SK-N-SH (cell line): Measurements from ENCODE around the gene FMN2. TPM values are rescaled to one million over a fixed set of nuclear protein-coding genes. Genes with fewer than 3 reads are reported as not detected.

ENCODE experiments used
- CTCF ChIA-PET: fragments of 300-600, 350-600 bp; formaldehyde crosslinking; extraction: SDS; loops from one replicate; lab custom pipeline; 2021; lab: Yijun Ruan, JAX
- POLR2A ChIA-PET: fragments of 350-600 bp; sonication (Branson Sonifier 250); formaldehyde crosslinking; extraction: SDS; loops from one replicate; lab custom pipeline; 2020; ENCODE audit warnings: antibody characterized with exemption, inconsistent platforms; lab: Yijun Ruan, JAX
- DNase-seq: peaks from one replicate; pipeline ENCODE4 v3.0.0; 2012
- H2AFZ ChIP-seq: fragments of 200-600 bp; sonication (generic); 2 replicates; pipeline ENCODE4 v1.8.1; 2016; ENCODE audit warnings: antibody characterized with exemption, mild to moderate bottlenecking, low read depth
- H3F3A ChIP-seq: fragments of 200-600 bp; sonication (generic); replicated peaks from 2 replicates; pipeline ENCODE3; 2016; ENCODE audit warnings: antibody characterized with exemption, mild to moderate bottlenecking; ENCODE audit not compliant: insufficient read depth
- H3K27ac ChIP-seq, 2 experiments: fragments of 200-500 bp in 1 of 2; fragments of 200-600 bp in 1 of 2; sonication (Bioruptor generic) in 1 of 2; sonication (generic), shearing (Covaris generic) in 1 of 2; 2 replicates each; pipeline versions ENCODE4 v1.5.1 to v1.6.1; 2014 to 2016; ENCODE audit warnings: low read depth in 2 of 2, inconsistent platforms in 1 of 2, low read length in 1 of 2, mild to moderate bottlenecking in 1 of 2, mixed read lengths in 1 of 2
- H3K27me3 ChIP-seq: fragments of 200-600 bp; sonication (generic), shearing (Covaris generic); 2 replicates; pipeline ENCODE4 v1.6.1; 2016; ENCODE audit warnings: mixed run types; ENCODE audit not compliant: insufficient read depth
- H3K36me3 ChIP-seq, 2 experiments: fragments of 200-500 bp in 1 of 2; fragments of 200-600 bp in 1 of 2; sonication (Bioruptor generic) in 1 of 2; sonication (generic) in 1 of 2; replicated peaks in 1 of 2; 2 replicates each; pipeline versions ENCODE3 to v1.5.1; 2014 to 2016; ENCODE audit warnings: low read length in 1 of 2, mild to moderate bottlenecking in 1 of 2; ENCODE audit not compliant: insufficient read depth in 2 of 2, control insufficient read depth in 1 of 2
- H3K4me1 ChIP-seq, 2 experiments: fragments of 200-500 bp in 1 of 2; fragments of 200-600 bp in 1 of 2; sonication (Bioruptor generic) in 1 of 2; sonication (generic), shearing (Covaris generic) in 1 of 2; 2 replicates each; pipeline versions ENCODE4 v1.5.1 to v1.6.1; 2014 to 2016; ENCODE audit warnings: low read depth in 1 of 2, low read length in 1 of 2, mixed run types in 1 of 2; ENCODE audit not compliant: insufficient read depth in 2 of 2, control insufficient read depth in 1 of 2
- H3K4me2 ChIP-seq: fragments of 200-600 bp; sonication (generic), shearing (Covaris generic); 2 replicates; pipeline ENCODE4 v1.6.1; 2017; ENCODE audit warnings: mixed run types
- H3K4me3 ChIP-seq, 2 experiments: fragments of 200-500 bp in 1 of 2; fragments of 200-600 bp in 1 of 2; sonication (Bioruptor generic) in 1 of 2; sonication (generic), shearing (Covaris generic) in 1 of 2; 2 replicates each; pipeline versions ENCODE4 v1.5.1 to v1.8.1; 2014 to 2016; ENCODE audit warnings: low read depth in 2 of 2, inconsistent platforms in 1 of 2, low read length in 1 of 2, mild to moderate bottlenecking in 1 of 2, mixed read lengths in 1 of 2, moderate library complexity in 1 of 2
- H3K79me2 ChIP-seq: fragments of 200-600 bp; sonication (generic); 2 replicates; pipeline ENCODE4 v1.8.1; 2017; ENCODE audit warnings: mild to moderate bottlenecking; ENCODE audit not compliant: insufficient read depth
- H3K9ac ChIP-seq: fragments of 200-600 bp; sonication (generic); 2 replicates; pipeline ENCODE4 v1.6.1; 2017; ENCODE audit warnings: mixed run types
- H3K9me2 ChIP-seq: fragments of 200-600 bp; sonication (generic); 2 replicates; pipeline ENCODE4 v1.6.1; 2017; ENCODE audit warnings: mixed run types
- H3K9me3 ChIP-seq: fragments of 200-600 bp; sonication (generic); 2 replicates; pipeline ENCODE4 v1.6.1; 2017; ENCODE audit warnings: mixed run types, mild to moderate bottlenecking, moderate library complexity
- H4K20me1 ChIP-seq: fragments of 200-600 bp; sonication (generic); 2 replicates; pipeline ENCODE4 v1.6.1; 2017; ENCODE audit warnings: mild to moderate bottlenecking, mixed run types; ENCODE audit not compliant: insufficient read depth
- EP300 ChIP-seq, 2 experiments: IDR thresholded peaks; 2 replicates each; pipeline versions ENCODE4 v1.4.0 to v1.6.1; 2012; ENCODE audit warnings: borderline replicate concordance in 1 of 2, low read depth in 1 of 2, low read length in 1 of 2
- RFX5 ChIP-seq: IDR thresholded peaks from 2 replicates; pipeline ENCODE4 v1.6.1; 2012; ENCODE audit warnings: mild to moderate bottlenecking, improper control_type of control experiment, low read length
- YY1 ChIP-seq: IDR thresholded peaks from 2 replicates; pipeline ENCODE4 v1.4.0; 2012; ENCODE audit warnings: low read depth, mild to moderate bottlenecking
- WGBS: methylation state at CpG from one replicate; pipeline ENCODE4 v1.1.6; 2017; ENCODE audit warnings: low lambda C conversion rate; 5-methylcytosine and 5-hydroxymethylcytosine counted together
- polyA plus RNA-seq, 3 experiments: library from polyadenylated mRNA; depleted of rRNA; stranded (reverse); fragments of >200 nt; gene quantifications; 2 replicates each; pipeline ENCODE4 v1.2.3, GENCODE V29; 2012
- TF ChIP-seq, protein P1 (sequence below): IDR thresholded peaks from 2 replicates; pipeline ENCODE4; 2012
- TF ChIP-seq, protein P2 (sequence below): IDR thresholded peaks from 2 replicates; pipeline ENCODE4 v1.4.0; 2012; ENCODE audit warnings: low read depth, borderline replicate concordance
- TF ChIP-seq, protein P3 (sequence below): fragments of 150-350 bp; IDR thresholded peaks from 2 replicates; pipeline ENCODE4 v1.6.1; 2017; ENCODE audit warnings: antibody characterized with exemption, low read length, low read depth, borderline replicate concordance

Gene FMN2
- polyA plus RNA-seq, 1 of the 3 experiments (the other 2 are of a cell fraction), result 7.2 TPM

DNA sequence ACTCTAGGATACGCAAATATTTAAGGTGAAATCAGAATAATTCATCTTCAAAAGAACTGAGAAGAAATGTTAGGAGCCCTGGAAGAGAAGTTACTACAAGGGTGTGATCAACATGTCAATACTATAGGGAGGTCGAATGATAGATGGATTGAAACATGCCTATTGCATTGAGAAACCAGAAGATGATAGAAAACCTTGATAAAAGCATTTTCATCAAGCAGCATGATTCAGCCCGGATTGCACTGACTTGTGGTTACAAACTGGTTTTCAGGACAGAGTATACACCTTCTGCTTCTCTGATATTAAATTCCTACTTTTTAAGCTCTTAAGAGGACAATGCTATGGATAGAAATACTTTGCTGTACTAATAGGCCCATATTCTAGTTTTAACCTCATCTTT is 164.2 kb downstream of the FMN2 start:
- H3K9ac ChIP-seq, result no peak overlapping the region
- ChIA-PET POLR2A (no interaction called here), CTCF (no interaction called here)
- no peak for DNase-seq
- TF ChIP-seq, protein P1, sequence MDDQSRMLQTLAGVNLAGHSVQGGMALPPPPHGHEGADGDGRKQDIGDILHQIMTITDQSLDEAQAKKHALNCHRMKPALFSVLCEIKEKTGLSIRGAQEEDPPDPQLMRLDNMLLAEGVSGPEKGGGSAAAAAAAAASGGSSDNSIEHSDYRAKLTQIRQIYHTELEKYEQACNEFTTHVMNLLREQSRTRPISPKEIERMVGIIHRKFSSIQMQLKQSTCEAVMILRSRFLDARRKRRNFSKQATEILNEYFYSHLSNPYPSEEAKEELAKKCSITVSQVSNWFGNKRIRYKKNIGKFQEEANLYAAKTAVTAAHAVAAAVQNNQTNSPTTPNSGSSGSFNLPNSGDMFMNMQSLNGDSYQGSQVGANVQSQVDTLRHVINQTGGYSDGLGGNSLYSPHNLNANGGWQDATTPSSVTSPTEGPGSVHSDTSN, result peak; percentile 55
- no peak for TF ChIP-seq RFX5
- no peaks in the 10 kb centered on the region for H3K9me3 ChIP-seq
- H3F3A ChIP-seq, result peaks cover 49% of the 10 kb centered on the region
- H3K36me3 ChIP-seq, result peaks cover 17 to 44% of the 10 kb centered on the region in 2 experiments
- peaks cover 4 to 14% of the 10 kb centered on the region in 2 experiments; a peak in 2 of 4 replicates for H3K4me1 ChIP-seq
- H3K27me3 ChIP-seq, result no peaks in the 10 kb centered on the region
- no peak overlapping the region for H3K4me3 ChIP-seq
- H3K9me2 ChIP-seq, result no peaks in the 10 kb centered on the region
- H3K79me2 ChIP-seq, result peaks cover 80% of the 10 kb centered on the region
- WGBS, result 89% methylated on average over 3 of the region's 3 CpGs
- H3K27ac ChIP-seq, result peak overlapping the region in 1 of 2 experiments; percentile 93; a peak in 2 of 4 replicates
- H4K20me1 ChIP-seq, result no peaks in the 10 kb centered on the region
- H3K4me2 ChIP-seq, result no peak overlapping the region
- H2AFZ ChIP-seq, result no peak overlapping the region

DNA sequence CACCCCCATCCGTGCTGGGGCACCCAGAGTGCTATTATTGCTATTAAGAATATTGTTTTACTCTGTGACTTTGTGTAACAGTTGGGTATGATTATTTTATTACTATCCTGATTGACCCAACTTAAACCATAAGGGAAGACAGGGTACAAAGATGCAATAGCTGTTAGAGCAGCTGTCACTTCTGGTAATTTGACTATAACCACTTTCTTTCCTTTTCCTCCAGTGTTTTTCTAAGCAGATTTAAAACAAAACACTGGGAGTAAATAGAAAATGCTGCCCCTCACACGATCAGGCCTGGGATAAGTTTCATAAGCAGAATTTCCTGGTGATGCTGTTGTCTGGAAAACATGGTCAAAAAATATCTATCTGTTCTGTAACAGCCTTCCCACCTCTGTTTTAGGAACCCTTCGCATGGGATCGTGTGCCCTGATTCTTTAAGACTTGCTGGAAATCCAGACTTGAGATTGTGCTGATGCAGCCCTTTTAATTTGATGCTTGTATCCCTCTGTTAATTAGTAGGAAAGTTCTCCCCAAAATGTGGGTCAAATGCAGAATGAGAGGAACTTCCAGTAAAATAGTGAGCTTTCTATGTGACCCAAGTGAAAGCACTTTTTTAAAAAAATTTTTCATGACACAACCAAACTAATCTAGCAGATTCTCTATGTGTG is 165.3 kb downstream of the FMN2 start:
- DNase-seq, result no peak
- Histone ChIP-seq H3K4me1 (peaks cover 4 to 14% of the 10 kb centered on the region in 2 experiments; a peak in 2 of 4 replicates), H3K9me3 (no peaks in the 10 kb centered on the region), H3K4me3 (no peak overlapping the region), H4K20me1 (no peaks in the 10 kb centered on the region)
- TF ChIP-seq YY1, result no peak
- TF ChIP-seq, protein P2, sequence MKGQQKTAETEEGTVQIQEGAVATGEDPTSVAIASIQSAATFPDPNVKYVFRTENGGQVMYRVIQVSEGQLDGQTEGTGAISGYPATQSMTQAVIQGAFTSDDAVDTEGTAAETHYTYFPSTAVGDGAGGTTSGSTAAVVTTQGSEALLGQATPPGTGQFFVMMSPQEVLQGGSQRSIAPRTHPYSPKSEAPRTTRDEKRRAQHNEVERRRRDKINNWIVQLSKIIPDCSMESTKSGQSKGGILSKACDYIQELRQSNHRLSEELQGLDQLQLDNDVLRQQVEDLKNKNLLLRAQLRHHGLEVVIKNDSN, result no peak
- no peak for TF ChIP-seq EP300 (IDR thresholded peaks at IDR 0.05; ENCODE audit: borderline replicate concordance in 1 of 2, low read depth in 1 of 2, low read length in 1 of 2)
- TF ChIP-seq, protein P3, sequence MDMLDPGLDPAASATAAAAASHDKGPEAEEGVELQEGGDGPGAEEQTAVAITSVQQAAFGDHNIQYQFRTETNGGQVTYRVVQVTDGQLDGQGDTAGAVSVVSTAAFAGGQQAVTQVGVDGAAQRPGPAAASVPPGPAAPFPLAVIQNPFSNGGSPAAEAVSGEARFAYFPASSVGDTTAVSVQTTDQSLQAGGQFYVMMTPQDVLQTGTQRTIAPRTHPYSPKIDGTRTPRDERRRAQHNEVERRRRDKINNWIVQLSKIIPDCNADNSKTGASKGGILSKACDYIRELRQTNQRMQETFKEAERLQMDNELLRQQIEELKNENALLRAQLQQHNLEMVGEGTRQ, result no peak
- TF ChIP-seq, all 33 proteins: peak for 0
- POLR2A ChIA-PET, result no interaction called here
- H3K27me3 ChIP-seq, result no peaks in the 10 kb centered on the region
- H3K27ac ChIP-seq, result peak overlapping the region in 1 of 2 experiments; percentile 93; a peak in 3 of 4 replicates
- H3K9ac ChIP-seq, result no peak overlapping the region
- CTCF ChIA-PET, result no interaction called here
- H3K4me2 ChIP-seq, result no peak overlapping the region
- H3K9me2 ChIP-seq, result no peaks in the 10 kb centered on the region
- WGBS, result 95% methylated on average over 4 of the region's 4 CpGs
- H3F3A ChIP-seq, result peaks cover 43% of the 10 kb centered on the region
- peaks cover 80% of the 10 kb centered on the region for H3K79me2 ChIP-seq
- H2AFZ ChIP-seq, result no peak overlapping the region
- peaks cover 20 to 47% of the 10 kb centered on the region in 2 experiments for H3K36me3 ChIP-seq
